Esophagus muscularis mucosa (tissue), 3 donors: ENCODE results near the gene NFRKB.

ENCODE experiments used
- POLR2A ChIP-seq: fragments of 450-650 bp; IDR thresholded peaks from one replicate; pipeline ENCODE4 v1.6.1; 2017; ENCODE audit warnings: antibody characterized with exemption, moderate library complexity, mild to moderate bottlenecking, low read depth
- POLR2AphosphoS5 ChIP-seq, 2 donors: sonication (generic); formaldehyde crosslinking; IDR thresholded peaks; one replicate each; pipeline ENCODE4 v1.6.1; 2017; ENCODE audit warnings: antibody characterized with exemption in 2 of 2
- TF ChIP-seq, protein P1 (sequence below), 3 experiments: fragments of 200-600 bp in 2 of 3; fragments of 450-650 bp in 1 of 3; sonication (generic) in 2 of 3; IDR thresholded peaks; one replicate each; pipeline ENCODE4 v1.5.1; 2017 to 2019; ENCODE audit warnings: antibody characterized with exemption in 3 of 3, mild to moderate bottlenecking in 2 of 3, moderate library complexity in 1 of 3

DNA sequence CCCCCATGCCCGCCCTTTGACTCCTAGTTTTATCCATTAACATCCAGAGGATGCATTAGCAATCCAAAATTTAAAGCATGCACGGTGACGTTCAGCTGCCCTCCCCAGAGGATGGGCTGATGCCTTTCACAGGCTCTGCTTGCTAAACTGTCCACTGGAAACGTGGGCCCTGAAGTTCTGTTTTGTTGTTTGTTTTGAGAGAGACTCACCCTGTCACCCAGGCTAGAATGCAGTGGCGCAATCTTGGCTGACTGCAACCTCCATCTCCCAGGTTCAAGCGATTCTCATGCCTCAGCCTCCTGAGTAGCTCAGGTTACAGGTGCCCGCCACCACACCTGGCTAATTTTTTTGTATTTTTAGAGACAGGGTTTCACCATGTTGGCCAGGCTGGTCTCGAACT lies 39.3 kb downstream of the NFRKB start:
- TF ChIP-seq, protein P1, sequence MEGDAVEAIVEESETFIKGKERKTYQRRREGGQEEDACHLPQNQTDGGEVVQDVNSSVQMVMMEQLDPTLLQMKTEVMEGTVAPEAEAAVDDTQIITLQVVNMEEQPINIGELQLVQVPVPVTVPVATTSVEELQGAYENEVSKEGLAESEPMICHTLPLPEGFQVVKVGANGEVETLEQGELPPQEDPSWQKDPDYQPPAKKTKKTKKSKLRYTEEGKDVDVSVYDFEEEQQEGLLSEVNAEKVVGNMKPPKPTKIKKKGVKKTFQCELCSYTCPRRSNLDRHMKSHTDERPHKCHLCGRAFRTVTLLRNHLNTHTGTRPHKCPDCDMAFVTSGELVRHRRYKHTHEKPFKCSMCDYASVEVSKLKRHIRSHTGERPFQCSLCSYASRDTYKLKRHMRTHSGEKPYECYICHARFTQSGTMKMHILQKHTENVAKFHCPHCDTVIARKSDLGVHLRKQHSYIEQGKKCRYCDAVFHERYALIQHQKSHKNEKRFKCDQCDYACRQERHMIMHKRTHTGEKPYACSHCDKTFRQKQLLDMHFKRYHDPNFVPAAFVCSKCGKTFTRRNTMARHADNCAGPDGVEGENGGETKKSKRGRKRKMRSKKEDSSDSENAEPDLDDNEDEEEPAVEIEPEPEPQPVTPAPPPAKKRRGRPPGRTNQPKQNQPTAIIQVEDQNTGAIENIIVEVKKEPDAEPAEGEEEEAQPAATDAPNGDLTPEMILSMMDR (IDR thresholded peaks at IDR 0.05): no peak
- TF ChIP-seq POLR2AphosphoS5 (IDR thresholded peaks at IDR 0.05): no peak
- TF ChIP-seq POLR2A: no peak
